Measurements from ENCODE around the gene TTC9C. TPM values are rescaled to one million over a fixed set of nuclear protein-coding genes. Genes with fewer than 3 reads are reported as not detected.

The TTC9C gene
- total and polyA plus RNA-seq, 2 donors (not counting 3 experiments of a cell fraction or from before 2014, with no cell fraction given), result 27.4 to 43.5 TPM

DNA sequence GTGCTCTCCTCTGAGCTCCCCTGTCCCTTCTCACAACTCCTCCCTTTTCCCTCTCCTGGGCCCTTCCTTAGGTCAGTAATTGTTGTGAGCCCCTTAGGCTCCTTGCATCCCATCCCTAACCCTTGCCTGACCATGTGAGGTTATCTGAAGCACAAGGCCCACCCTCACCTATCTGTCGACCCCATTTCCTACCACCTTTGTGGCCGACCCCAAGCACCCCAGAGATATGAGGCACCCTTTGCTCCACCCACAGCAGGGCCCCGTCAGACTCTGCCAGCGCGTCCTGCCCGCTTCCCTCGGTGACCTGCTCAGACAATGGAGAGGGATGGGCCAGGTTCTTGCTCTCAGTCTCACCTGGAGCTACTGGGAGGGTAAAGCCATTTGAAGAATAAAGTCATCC lies 19.5 kb upstream of the TTC9C start:
- no peak for DNase-seq (ENCODE audit: low read depth, low spot score)
- no peak for FAIRE-seq
- Histone ChIP-seq H3K27ac (ENCODE audit: insufficient read depth, low read depth, low read length) (peak overlapping the region; percentile 73), H3K9ac (replicated peaks; ENCODE audit: extremely low read depth, insufficient read depth, low read length) (peak overlapping the region; percentile 78), H2AFZ (ENCODE audit: low read depth, low read length) (peak overlapping the region; percentile 50), H3K9me1 (replicated peaks; ENCODE audit: control insufficient read depth, extremely low read depth, insufficient read depth, low read length) (no peaks in the 10 kb centered on the region), H4K20me1 (replicated peaks; ENCODE audit: control insufficient read depth, extremely low read depth, insufficient read depth, low read length) (no peaks in the 10 kb centered on the region), H3K79me2 (ENCODE audit: control insufficient read depth, insufficient read depth, low read length) (no peaks in the 10 kb centered on the region), H3K4me2 (ENCODE audit: insufficient read depth, low read length) (peak overlapping the region; percentile 85), H3K4me3 (replicated peaks in 1 of 3; ENCODE audit: insufficient read depth in 1 of 3, low read depth in 1 of 3, low read length in 3 of 3) (peak overlapping the region; percentile 5 to 68 (median 58)), H3K27me3 (ENCODE audit: control insufficient read depth in 2 of 2, insufficient read depth in 2 of 2, low read length in 2 of 2) (no peaks in the 10 kb centered on the region), H3K4me1 (ENCODE audit: control insufficient read depth, extremely low read depth, insufficient read depth, low read length) (peaks cover 25% of the 10 kb centered on the region), H3K9me3 (replicated peaks; ENCODE audit: control insufficient read depth, insufficient read depth, low read length) (no peaks in the 10 kb centered on the region), H3K36me3 (ENCODE audit: control insufficient read depth in 2 of 2, extremely low read depth in 1 of 2, insufficient read depth in 2 of 2, low read length in 2 of 2) (peaks cover 8 to 13% of the 10 kb centered on the region in 2 experiments)
- dilution Hi-C loops (cut with MboI; ENCODE audit: extremely low pct_ligation_motif_present, low sequenced_read_pairs) (no loop called here), intact Hi-C loops (cut with micrococcal nuclease) (loop anchor here (1.0 to 5.0 kb wide), 3 partner anchors 19 to 56 kb away; partner anchors contain the start of genes C11orf98, CSKMT, HNRNPUL2 and INTS5)
- TF ChIP-seq JUN (IDR thresholded peaks at IDR 0.05; ENCODE audit: borderline replicate concordance, insufficient read depth, insufficient read length, low read depth) (no peak), GATA2 (IDR thresholded peaks at IDR 0.05; ENCODE audit: insufficient read depth, insufficient read length, low read depth, low read length) (no peak), POLR2AphosphoS5 (IDR thresholded peaks at IDR 0.05; ENCODE audit: insufficient read depth, low read depth, low read length) (no peak), POLR2A (IDR thresholded peaks at IDR 0.05; ENCODE audit: low read depth, low read length) (no peak), MYC (IDR thresholded peaks at IDR 0.05; ENCODE audit: low read depth, low read length) (no peak)
- TF ChIP-seq, protein P1, sequence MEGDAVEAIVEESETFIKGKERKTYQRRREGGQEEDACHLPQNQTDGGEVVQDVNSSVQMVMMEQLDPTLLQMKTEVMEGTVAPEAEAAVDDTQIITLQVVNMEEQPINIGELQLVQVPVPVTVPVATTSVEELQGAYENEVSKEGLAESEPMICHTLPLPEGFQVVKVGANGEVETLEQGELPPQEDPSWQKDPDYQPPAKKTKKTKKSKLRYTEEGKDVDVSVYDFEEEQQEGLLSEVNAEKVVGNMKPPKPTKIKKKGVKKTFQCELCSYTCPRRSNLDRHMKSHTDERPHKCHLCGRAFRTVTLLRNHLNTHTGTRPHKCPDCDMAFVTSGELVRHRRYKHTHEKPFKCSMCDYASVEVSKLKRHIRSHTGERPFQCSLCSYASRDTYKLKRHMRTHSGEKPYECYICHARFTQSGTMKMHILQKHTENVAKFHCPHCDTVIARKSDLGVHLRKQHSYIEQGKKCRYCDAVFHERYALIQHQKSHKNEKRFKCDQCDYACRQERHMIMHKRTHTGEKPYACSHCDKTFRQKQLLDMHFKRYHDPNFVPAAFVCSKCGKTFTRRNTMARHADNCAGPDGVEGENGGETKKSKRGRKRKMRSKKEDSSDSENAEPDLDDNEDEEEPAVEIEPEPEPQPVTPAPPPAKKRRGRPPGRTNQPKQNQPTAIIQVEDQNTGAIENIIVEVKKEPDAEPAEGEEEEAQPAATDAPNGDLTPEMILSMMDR (IDR thresholded peaks at IDR 0.05; ENCODE audit: extremely low read depth in 1 of 2, insufficient read depth in 1 of 2, low read depth in 1 of 2, low read length in 2 of 2), result no peak
- no TSS peak for BruUV-seq (replicated peaks)
- CTCF ChIA-PET, result interaction anchor here (1.0 to 1.7 kb wide), 6 partner anchors 19 to 172 kb away, joined by 3 to 7 read pairs (median 4); partner anchors contain the start of genes C11orf98, CSKMT, HNRNPUL2 and SLC3A2
- POLR2A ChIA-PET, result interaction anchor here (1.0 to 2.8 kb wide), 4 partner anchors 19 to 147 kb away, joined by 5 to 8 read pairs (median 6); partner anchors contain the start of genes C11orf98, CSKMT and HNRNPUL2
